SHP77 treated with DMSO at 0.1 percent for 48 hours (cell line): ENCODE data around the gene GRIN3A.
"Not testable (repeated sequence)": the region's sequence is repeated elsewhere in the genome, so short reads cannot be mapped to it uniquely, and the experiment has no call there.

Experiments used
- DNase-seq: peaks from one replicate; lab custom pipeline; 2025; lab: John Stamatoyannopoulos, UW

GRIN3A gene

DNA sequence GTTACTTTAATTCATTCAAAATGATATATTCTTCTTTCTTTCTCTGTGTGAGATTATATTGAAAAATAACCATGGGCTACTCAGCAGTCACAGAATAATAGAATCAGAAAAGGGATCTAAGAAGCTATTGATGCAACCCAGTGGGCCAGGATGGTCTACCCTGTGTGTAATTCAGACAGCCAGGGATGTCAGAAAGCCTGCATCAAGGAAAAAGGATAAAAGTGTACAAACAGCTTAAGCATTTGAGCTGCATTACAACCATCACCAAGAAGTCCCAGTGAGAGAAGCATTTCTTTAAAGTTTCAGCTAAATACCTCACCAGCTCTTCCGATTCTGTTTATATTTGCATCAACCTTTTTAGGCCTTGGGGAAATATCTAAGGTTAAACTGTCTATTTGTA lies 105.8 kb downstream of the GRIN3A start:
- DNase-seq = no peak

- no peak for DNase-seq
These were observed 106.6 kb downstream of the GRIN3A start for GRCh38 chr9:101631892-101632291.

DNA sequence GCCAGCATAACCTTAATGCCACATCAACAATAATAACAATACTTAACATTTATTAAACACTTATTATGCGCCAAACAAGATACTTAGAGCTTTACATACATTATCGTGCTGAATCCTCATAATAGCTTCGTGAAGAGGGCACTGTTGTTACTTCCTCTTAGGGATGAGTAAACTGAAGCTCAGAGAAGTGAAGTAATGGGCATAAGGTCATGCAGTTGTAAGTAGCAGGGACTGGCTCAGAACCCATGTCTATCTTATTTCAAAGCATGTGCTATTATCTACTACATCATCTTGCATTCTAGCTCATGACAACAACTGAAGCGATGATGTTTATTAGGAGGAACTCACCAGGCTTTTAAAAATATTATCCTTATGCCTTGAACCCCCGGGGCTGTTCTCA lies 108.8 kb downstream of the GRIN3A start:
- no peak for DNase-seq

DNA sequence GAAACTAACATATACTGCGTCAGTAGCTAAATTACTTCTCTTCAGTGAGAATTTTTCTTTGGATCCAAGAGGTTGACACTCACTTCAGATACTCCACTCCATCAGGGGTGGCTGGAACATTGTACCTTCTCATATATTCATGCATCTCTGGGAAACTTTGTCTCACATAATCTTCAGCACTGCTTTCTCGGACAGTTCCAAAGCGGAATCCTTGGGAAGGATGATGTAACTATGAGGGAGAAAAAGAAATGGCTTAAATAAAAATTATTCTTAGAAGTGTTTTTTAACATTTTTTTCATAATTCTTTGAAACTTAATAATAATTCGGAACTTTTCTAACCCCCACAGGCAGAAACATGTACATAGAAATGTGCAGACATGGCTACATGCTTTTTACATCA lies 110.3 kb downstream of the GRIN3A start:
- no peak for DNase-seq

- DNase-seq = no peak
These were observed 112.2 kb downstream of the GRIN3A start for GRCh38 chr9:101626295-101626694.

DNA sequence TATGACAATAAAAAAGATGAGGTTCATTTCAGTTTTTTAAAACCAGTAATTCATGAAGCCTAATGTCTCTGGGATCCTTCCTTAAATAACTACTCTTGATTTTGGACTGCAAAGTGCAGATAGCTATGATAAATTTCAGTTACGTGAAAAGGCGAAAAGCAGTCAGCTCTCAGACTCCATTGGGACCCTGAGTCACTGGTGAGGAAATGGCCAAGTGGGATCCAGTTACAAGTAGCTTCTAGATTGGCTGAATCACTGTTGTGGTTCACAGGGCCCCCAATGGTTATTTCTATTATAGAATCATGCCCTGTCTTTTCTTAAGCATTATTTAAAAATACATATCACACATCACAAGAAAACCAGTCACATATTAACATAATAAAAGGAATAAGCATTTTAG lies 112.6 kb downstream of the GRIN3A start:
- DNase-seq = no peak

DNA sequence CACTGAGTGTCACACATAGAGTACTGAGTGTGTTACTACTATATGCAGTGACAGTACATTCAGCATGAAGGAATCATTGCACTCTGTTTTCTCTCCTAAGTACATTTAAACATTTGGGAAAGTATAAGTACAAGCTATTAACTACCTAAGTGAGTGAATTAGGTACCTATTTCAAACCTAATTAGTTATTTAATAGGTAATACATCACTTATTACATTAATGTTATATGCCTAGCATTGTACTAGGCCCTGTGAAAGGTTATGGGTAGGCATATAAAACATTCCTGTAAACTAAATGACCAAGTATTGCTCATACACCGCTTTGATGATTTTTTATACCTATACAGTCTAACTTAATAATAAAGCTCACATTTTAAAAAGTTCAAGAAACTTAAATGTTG lies 118.0 kb downstream of the GRIN3A start:
- DNase-seq = no peak

- DNase-seq = no peak
These were observed 119.7 kb downstream of the GRIN3A start for GRCh38 chr9:101618698-101619097.

DNA sequence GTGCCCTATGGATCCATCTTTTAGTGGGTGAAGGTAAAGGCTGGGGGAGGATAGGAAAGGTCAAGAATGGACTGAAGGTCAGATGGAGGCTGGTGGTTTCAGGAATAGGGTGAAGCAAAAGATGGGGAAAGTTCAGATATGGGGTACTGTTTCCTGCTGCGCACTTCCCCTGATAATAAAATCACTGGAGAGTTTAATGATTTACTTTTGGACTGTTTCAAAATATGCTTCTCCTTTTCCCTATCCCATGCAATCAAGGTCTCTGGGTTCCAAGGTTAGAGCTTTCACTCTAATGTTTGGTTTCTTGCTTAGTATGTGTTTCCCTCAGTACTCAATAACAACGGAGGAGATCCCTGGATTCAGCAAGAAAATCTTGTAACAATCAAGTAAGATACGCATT lies 132.9 kb downstream of the GRIN3A start:
- DNase-seq = no peak

DNA sequence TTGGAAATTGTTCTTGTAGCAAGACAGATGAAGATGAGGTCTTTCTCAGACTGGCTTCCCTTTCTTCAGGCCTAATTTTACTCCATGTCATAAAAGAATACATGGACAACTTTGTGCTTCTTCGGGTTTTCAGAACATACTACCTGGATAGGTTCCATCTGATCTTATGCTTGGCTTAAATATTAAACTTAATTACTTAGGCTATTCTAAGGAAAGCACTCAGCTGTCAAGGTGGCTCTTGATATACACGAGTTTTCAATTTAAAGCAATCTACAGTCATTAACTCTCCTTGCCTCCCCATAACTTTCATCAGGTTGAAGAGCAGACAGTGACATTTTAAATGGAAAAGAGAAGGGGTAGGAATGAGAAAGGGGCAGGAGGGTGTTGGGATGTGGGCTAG lies 134.2 kb downstream of the GRIN3A start:
- no peak for DNase-seq

- peak; percentile 40 for DNase-seq
These were observed 136.3 kb downstream of the GRIN3A start for GRCh38 chr9:101601904-101602765.

DNA sequence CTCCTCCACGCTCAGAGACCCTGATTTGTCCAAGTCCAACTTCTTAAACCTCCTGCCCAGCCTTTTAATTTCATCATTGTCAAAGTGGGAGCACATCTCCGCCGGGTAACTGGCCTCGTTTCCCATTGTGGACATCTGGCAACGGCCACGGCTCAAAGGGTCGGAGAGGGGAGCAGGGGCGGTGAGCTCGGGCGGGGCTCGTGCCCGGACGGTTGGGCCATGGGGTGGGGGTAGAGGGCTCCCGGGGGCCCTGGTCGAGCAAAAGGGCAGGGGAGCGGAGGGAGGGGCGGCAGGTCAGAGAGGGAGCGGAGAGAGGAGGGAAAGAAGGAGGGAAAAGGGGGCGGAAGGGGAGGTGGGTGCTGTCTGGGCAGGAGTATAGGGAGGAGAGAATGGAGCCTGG lies 143.7 kb downstream of the GRIN3A start, which contains the start of gene PPP3R2:
Gene PPP3R2 (minus strand): TSS at position 174 of the 400 bp plus-strand sequence. CDS start 48 bp downstream, at position 126.
- no peak for DNase-seq

GRCh38 chr9:101593345-101593744 lies 145.1 kb downstream of the GRIN3A start:
- no peak for DNase-seq

DNA sequence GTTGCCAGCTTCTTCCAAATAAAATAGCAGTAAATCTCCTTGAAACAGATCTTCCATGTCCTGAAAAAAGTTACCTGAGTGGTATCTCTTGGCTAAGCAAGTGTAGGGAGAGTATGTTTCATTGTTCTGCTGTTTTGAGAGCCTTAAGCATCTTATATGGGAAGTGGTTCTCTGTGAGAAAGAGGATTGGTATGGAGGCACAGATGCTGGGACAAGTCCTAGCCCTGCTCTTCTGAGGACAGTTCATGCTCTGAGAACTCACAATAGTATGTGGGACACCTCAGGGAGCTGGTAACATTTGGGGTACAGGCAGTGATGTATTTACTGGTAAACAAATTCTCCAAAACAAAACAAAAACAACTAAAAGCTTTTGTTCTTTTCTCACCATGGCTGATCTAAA lies 145.7 kb downstream of the GRIN3A start:
- DNase-seq = no peak

GRCh38 chr9:101591787-101592446 lies 146.5 kb downstream of the GRIN3A start:
- no peak for DNase-seq

DNA sequence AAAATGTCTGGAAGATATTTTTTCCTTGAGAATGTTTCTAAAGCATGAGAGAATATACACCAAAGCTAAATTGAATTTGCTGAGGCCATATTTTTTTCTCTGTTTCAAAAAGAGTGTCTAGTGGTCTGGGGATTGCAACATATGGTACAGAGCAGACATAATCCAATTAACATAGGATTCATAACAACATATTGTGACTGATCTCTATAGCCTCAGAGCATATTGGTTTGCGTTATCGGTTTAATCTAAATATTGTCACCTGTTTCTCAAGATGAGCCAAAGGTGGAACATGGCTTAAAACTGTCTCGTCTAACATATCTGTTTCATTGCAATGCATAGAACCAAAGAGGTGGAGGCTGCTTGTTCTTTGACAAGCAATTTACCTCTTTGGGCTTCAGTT lies 147.5 kb downstream of the GRIN3A start:
- no peak for DNase-seq

DNA sequence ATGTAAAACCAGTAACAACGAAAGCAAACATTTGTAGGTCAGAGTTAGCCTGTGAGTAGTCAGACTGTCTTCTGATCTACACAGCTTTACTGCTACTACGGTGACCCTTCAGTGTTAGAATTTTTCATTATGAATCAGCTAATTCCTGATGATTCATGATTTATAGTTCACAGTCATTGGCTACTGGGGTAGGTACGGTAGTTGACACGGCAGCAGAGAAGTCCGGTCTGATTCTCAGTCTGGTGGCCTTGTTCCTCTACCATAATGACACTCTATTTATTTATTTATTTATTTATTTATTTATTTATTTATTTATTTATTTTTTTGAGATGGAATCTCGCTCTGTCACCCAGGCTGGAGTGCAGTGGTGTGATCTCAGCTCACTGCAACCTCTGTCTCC lies 148.4 kb downstream of the GRIN3A start:
- DNase-seq = not testable (repeated sequence)

DNA sequence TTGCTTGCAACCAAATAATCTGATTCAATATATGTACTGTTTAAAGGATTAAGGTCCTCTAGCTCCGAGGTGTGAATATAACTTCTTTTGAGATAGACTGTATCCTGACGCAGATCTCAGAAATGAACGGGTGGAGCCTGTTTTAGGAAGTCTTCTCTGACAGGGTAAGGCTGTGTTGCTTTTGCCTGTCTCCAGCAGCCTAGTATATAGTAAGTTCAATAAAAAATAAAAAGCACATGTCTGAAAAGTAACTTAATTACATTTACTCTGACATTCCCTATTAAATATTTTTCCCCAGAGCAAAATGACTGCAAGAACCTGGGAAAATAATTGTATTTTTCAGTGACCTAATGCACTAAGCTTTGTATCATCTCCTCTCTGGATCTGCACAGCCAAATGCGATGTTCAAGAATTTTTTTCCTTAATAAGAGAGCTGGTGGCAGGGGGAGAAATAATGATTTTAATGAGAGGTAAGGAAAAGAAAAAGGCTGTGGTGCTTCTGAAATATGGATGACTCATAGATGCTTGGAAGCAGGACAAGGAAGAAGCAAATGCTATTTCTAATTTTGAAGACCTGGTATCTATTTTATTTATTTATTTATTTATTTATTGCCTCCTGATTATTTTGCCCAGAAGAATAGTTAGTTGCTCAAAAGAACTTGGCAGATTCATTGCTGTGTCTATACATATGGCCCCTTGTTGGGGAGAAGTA lies 151.0 kb downstream of the GRIN3A start:
- DNase-seq = no peak

DNA sequence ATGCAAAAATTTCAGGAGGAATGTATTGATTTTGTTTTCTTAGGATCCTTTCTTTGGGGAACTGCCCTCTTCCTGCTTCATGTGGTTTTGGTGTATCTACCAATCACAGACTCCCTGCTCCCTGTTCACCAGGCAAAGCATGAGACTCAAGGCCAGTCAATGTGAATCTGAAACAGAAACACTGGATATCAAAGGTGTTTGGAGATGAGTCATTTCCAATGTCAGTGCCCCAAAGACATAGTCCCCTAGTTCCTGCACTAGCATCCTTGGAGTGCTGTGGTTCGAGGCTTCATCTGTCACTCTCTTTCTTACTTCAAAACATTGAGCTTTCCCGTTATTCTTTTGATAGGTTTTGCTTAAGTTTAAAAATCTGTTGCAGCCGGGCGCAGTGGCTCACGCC lies 151.8 kb downstream of the GRIN3A start:
- DNase-seq = no peak

- no peak for DNase-seq
These were observed 152.7 kb downstream of the GRIN3A start for GRCh38 chr9:101585740-101586139.

DNA sequence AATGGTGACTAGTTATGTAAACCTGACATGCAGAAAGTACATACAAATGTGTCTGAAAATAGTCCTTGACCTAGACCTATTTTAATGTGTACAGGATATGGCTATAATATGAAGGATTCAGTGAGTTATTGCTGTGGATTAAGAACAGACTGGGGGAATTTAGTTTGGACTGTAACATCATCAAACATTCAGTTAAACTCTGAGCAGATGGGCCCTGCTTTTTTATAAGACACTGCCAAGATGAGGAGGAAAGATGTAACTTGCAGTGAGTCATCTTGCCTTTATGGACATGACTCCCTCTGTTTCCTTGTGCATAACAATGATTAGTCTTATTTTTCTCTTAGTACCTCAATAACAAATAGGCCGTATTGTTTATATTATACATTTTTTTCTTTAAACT lies 155.9 kb downstream of the GRIN3A start:
- DNase-seq = no peak

- DNase-seq = no peak
These were observed 158.5 kb downstream of the GRIN3A start for GRCh38 chr9:101579711-101580545.
